ENCODE results near the gene OLFML2A. TPM values are rescaled to one million over a fixed set of nuclear protein-coding genes. Genes with fewer than 3 reads are reported as not detected.

The OLFML2A gene
- total RNA-seq, 1 experiment from 2014 or later, result 0.99 TPM

DNA sequence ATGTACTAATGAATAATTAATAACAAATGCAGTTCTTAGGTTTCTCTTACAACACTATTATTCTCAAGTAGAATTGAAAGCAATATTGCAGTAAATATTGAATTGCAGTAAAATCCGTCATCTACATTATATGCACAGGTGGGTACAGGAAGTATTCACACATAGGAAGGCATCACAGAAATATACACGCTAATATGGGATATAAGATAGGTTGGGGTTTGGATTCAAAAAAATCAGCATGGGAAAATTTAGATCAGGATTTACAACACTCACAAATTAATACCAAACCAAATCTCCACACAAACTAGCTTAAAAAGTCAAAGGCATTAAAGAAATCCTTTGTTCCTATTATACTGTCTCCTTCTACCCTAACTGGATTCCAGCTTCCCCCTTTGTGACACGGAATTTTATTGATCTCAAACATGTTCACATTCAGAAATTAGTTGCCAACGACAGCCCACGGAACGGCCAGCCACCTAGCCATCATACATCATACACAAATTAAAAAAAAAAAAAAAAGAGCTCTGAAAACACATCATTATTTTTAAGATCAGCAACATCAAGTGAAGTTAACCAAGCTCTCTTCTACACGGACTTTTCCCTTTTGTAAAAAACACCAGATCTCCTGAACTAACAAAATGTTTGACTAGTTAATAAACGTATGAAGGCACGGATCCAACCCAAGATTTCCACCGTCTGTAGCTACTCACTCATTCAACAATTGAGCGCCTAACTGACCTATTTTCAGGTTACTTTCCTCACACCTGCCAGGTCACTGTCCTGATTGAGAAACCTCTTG, 8.0 kb upstream of the OLFML2A start:
- CTCF ChIA-PET, result interaction anchor here (0.9 to 6.9 kb wide), 4 partner anchors 8 to 151 kb away, joined by 3 to 80 read pairs (median 6); partner anchors contain the start of gene WDR38
- peak overlapping the region; percentile 81 for H3K27ac Mint-ChIP-seq (ENCODE audit: unreplicated experiment)
- intact Hi-C loops (cut with micrococcal nuclease; ENCODE audit: unreplicated experiment), result loop anchor here (5.0 kb wide), 2 partner anchors 37 to 152 kb away; no protein-coding TSS in a partner anchor

DNA sequence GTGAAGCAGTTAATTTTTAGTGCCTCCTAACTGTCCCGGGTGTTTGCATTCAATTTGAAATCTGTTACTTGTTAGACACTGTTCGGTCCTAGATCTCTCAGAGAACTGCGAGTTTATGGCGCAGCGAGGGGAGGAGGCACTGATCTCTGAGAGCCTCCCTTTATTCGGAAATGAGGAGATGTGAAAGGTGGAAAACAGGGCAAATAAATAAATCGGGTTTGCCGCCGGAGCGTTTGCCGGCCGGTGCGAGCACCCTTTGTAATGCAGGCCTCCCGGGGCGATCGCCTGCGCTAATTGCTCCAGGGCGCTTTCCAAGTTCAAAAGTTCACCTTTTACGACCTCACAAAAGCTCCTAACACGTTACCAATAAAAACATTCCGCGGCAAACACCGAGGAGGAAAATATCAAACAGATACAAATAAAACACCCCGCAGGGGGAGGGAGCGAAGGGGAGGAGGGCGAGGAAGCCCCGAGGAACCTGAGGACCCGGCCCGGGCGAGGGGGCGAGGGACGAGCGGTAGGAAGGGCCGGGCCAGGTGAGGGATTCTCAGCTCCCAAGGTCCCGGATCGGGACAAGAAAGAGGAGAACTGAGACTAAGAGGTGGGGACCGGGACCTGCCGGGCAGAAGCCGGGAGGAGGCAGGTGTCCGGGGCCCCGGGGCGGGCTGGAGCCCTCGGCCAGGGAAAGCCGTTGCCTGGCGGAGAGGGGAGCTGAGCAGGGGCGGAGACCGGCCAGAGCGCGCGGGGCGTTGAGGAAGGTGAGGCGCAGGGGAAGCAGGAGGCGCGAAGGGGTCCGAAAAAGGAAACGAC, 7.2 kb upstream of the OLFML2A start:
- TF ChIP-seq CTCF (IDR thresholded peaks at IDR 0.05; ENCODE audit: unreplicated experiment), result no peak
- Mint-ChIP-seq H3K9me3 (ENCODE audit: low read depth, unreplicated experiment) (no peaks in the 10 kb centered on the region), H3K36me3 (ENCODE audit: insufficient read depth, unreplicated experiment) (peaks cover 37% of the 10 kb centered on the region), H3K27ac (ENCODE audit: unreplicated experiment) (peak overlapping the region; percentile 81), H3K4me1 (ENCODE audit: low read depth, unreplicated experiment) (peaks cover 20% of the 10 kb centered on the region), H3K4me3 (ENCODE audit: low read depth, unreplicated experiment) (peak overlapping the region; percentile 97), H3K27me3 (ENCODE audit: unreplicated experiment) (no peaks in the 10 kb centered on the region)
- CTCF ChIA-PET, result interaction anchor here (0.6 to 6.9 kb wide), 5 partner anchors 9 to 152 kb away, joined by 3 to 80 read pairs (median 5); partner anchors contain the start of gene WDR38
- intact Hi-C loops (cut with micrococcal nuclease; ENCODE audit: unreplicated experiment), result loop anchor here (5.0 kb wide), 2 partner anchors 37 to 152 kb away; no protein-coding TSS in a partner anchor
- peak; percentile 46 for DNase-seq
- no TSS peak for BruUV-seq (replicated peaks)

More for the DNA sequence above, 8.0 kb upstream of the OLFML2A start:
- H3K4me1 Mint-ChIP-seq (ENCODE audit: low read depth, unreplicated experiment), result peaks cover 20% of the 10 kb centered on the region
- no peaks in the 10 kb centered on the region for H3K9me3 Mint-ChIP-seq (ENCODE audit: low read depth, unreplicated experiment)
- DNase-seq, result no peak
- no peak for TF ChIP-seq CTCF (IDR thresholded peaks at IDR 0.05; ENCODE audit: unreplicated experiment)
- BruUV-seq (replicated peaks), result TSS peak; percentile 36
- H3K4me3 Mint-ChIP-seq (ENCODE audit: low read depth, unreplicated experiment), result peak overlapping the region; percentile 97
- peaks cover 37% of the 10 kb centered on the region for H3K36me3 Mint-ChIP-seq (ENCODE audit: insufficient read depth, unreplicated experiment)
- H3K27me3 Mint-ChIP-seq (ENCODE audit: unreplicated experiment), result no peaks in the 10 kb centered on the region

DNA sequence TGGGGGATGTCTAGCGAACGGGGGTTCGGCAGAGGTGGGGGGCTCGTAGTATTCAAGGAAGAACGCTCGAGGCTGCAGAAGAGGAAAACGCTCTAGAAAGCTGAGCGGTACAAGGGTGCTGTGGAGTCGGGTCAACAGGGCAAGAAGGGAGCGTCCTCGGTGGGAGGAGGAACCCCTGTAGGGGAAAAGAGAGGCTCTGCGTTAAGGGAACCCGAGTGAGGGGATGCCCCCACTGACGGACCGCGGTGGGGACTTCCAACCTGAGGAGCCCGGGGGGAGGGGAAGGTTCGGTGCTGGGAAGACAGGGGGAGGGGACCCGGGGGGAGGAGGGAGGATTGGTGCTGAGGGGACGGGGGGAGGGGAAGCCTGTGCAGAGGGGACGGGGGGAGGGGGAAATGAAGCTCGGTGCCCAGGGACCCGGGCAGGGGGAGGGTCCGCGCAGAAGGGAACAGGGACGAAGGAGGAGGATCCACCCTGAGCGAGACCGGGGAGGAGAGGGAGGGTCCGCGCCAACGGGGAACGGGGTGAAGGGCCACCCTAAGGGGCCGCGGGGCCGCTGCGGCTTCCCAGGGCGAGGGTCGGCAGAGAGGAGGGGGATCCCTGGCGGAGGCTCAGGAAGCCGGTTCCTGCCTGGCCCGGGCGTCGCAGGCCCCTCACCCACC, 6.4 kb upstream of the OLFML2A start:
- TF ChIP-seq CTCF (IDR thresholded peaks at IDR 0.05; ENCODE audit: unreplicated experiment), result no peak
- H3K4me1 Mint-ChIP-seq (ENCODE audit: low read depth, unreplicated experiment), result peaks cover 20% of the 10 kb centered on the region
- CTCF ChIA-PET, result interaction anchor here (0.6 to 6.9 kb wide), 6 partner anchors 73 to 234 kb away, joined by 3 to 80 read pairs (median 4); partner anchors contain the start of gene WDR38
- peak overlapping the region; percentile 81 for H3K27ac Mint-ChIP-seq (ENCODE audit: unreplicated experiment)
- no peaks in the 10 kb centered on the region for H3K27me3 Mint-ChIP-seq (ENCODE audit: unreplicated experiment)
- H3K4me3 Mint-ChIP-seq (ENCODE audit: low read depth, unreplicated experiment), result peak overlapping the region; percentile 97
- H3K9me3 Mint-ChIP-seq (ENCODE audit: low read depth, unreplicated experiment), result no peaks in the 10 kb centered on the region
- DNase-seq, result peak; percentile 39
- no TSS peak for BruUV-seq (replicated peaks)
- intact Hi-C loops (cut with micrococcal nuclease; ENCODE audit: unreplicated experiment), result no loop called here
- peaks cover 37% of the 10 kb centered on the region for H3K36me3 Mint-ChIP-seq (ENCODE audit: insufficient read depth, unreplicated experiment)

Data from Calu3 (cell line).